HG03558 (cell line): ENCODE data around the gene KNL1.
A peak's percentile ranks its signal among the peaks of the same experiment; 100 is the strongest.

Experiments used
- ATAC-seq: cut with Tn5 transposase; IDR thresholded peaks from one replicate; pipeline ENCODE4 v1.9.1; 2021; ENCODE audit warnings: moderate number of reproducible peaks; ENCODE audit not compliant: unreplicated experiment; ENCODE audit errors: extremely low read depth

Gene KNL1

DNA sequence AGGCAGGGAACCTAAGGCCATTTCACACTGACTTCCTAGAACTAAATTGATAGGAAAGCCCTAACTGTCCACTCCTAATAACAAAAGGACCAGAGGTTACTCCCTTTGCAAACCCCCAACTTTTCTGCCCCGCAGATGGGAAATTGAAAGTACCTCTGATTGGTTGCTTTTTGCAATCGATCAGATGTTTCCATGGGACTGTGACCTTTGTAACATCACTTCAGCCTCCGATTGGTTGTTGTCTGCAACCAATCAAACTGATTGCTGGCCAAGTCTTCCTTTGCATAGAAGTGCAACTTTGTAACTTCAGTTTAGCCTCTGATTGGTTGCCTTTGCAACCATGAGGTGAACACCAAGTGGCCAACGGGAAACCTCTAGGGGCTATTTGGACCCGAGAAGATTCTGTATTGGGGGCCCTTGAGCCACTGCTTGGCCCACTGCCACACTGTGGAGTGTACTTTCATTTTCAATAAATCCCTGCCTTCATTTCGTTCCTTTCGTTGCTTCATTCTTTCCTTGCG is 11.3 kb upstream of the KNL1 start:
- no peak for ATAC-seq

DNA sequence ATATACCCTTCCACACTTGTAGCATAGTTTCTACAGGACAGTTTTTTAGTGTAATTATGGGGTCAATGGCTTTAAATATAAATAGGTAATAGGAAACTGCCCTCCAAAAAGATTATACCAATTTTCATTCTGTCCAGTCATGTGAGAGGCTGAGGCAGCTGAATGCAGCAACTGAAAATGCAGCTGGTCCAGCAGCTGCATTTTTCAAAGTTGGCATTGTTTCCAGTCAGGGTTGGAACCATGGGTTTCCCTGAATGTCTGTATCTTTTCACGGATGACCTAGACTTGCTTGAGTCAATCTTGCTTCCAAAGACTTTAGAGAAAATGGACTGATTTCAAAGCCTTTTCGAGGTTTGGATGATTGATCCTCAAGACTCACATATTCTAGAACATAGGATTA is 9.9 kb upstream of the KNL1 start:
- ATAC-seq = no peak

DNA sequence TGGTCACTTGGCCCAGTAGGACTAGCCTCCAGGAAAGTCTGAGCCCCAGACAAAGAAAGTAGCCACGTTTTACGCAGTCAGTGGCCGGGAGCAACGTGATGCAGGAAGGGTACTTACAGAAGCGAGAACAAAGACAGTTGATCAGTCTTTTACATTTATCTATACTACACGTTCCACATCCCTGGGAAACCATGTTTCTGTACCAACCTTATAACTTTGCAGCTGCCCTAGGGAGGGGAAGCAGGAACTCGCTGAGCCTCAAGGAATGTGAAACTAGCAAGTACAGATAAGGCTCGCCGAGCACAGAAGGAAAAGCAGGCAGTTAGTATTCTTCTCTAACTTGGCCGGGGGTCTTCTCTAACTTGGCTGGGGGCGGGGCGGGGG is 3.4 kb upstream of the KNL1 start:
- ATAC-seq = no peak

GRCh38 chr15:40591389-40591788 is 2.7 kb upstream of the KNL1 start:
- ATAC-seq = no peak

DNA sequence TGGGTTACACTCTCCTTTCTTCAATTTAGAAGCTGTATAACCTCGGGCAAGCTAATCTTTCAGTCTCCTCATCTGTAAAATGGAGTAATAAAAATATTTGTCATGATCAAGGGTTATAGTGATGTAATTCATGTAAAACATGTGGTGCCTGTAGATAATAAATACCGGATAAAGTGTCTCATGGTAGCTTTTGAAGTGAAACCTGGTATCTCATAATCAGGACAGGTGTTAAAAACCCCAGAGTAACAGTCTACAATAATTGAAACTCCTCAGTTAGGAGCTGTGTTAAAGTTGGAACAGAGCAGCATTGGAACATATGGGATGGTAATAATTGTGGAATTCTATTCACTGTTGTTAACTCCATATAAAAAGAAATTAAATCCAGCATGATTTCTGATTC is 884 bp upstream of the KNL1 start:
- ATAC-seq = no peak

DNA sequence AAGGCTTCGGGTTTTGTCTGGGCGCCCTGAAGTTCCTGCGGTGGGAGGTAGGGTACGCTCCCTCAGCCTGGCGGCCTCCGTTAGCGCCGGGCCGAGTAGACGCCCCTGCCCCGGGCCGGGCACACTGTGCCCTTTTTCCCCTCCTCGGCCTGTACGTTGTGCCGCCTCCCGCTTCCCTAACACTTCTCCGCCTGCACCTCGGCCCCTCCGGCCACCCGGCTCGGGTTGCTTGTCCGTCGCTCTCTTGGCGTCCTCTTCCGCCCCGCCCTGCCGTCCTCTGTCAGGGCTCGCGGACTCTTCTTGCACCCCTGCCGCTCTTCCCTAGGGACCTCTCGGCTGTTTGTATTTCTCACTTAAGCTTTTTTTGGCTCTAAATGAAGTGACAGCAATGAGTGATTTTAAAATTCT is 384 bp downstream of the KNL1 start:
- peak; percentile 22 for ATAC-seq

DNA sequence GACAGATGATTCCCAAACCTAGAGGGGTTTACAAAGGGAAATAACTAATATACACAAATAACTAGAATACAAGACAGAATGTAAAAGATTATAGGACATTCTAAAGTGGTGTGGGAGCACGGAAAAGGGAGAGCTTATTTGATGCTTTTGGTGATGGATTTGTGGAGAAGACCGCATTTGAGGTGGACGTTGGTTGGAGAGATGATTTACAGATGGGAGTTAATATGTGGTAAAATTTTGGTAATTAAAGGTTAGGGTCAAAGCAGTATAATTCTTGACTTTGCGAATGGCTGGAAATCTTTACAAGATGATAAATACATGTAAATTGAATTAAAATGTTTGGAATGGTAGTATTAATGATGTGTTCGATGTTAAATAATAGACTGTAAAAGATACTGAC is 1.2 kb downstream of the KNL1 start:
- ATAC-seq = no peak

- no peak for ATAC-seq
These were observed 1.7 kb downstream of the KNL1 start for GRCh38 chr15:40595773-40596172.

DNA sequence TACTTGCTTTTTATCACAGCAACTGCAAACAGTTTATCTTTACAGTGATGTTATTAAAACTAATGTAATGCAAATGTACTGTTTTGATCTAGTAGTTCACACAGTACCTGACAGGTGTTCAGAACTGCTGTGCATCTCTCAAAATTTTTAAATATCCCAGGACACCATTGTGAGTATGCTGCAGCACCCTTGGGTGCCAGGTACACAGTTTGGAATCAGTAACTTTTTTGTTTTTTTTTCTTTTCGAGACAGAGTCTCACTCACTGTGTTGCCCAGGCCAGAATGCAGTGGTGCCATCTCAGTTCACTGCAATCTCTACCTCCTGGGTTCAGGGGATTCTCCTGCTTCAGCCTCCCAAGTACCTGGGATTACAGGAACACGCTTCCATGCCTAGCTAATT is 3.0 kb downstream of the KNL1 start:
- ATAC-seq = no peak

DNA sequence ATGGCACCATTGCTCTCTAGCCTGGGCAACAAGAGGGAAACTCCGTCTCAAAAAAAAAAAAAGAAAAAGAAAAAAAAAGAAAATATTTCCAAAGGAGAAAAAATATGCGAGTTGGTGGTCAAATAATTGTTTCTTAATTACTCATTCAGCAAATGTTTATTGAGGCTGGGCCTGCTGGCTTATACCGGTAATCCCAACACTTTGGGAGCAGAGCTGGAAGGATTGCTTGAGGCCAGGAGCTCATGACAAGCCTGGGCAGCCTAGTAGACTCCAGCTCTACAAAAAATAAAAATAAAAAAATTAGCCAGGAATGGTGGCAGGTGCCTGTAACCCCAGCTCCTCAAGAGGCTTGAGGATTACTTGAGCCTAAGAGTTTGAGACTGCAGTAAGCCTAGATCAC is 4.1 kb downstream of the KNL1 start:
- ATAC-seq = no peak

GRCh38 chr15:40598672-40599071 is 4.6 kb downstream of the KNL1 start:
- no peak for ATAC-seq

- ATAC-seq = no peak
These were observed 6.9 kb downstream of the KNL1 start for GRCh38 chr15:40600956-40601355.

GRCh38 chr15:40603935-40604334 is 9.9 kb downstream of the KNL1 start:
- ATAC-seq = no peak

DNA sequence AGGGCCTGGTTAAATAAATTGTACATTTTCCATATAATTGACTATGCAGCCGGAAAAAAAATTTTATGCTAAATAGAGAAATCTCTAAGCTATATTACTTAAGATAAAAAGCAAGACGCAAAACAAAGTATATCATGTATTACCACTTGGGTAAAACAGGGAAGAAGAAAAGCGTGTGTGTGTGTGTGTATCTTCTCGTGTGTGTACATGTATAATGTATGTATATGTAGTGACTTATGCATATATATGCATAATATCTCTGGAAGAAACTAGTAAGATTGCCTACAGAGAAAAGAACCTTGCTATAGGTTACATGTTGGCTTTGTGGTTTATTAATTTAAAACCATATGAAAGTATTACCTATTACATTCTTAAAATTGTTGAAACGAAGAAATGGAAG is 19.0 kb downstream of the KNL1 start:
- ATAC-seq = no peak

- no peak for ATAC-seq
These were observed 24.0 kb downstream of the KNL1 start for GRCh38 chr15:40618023-40618422.

- no peak for ATAC-seq
These were observed 24.9 kb downstream of the KNL1 start for GRCh38 chr15:40618906-40619305.

DNA sequence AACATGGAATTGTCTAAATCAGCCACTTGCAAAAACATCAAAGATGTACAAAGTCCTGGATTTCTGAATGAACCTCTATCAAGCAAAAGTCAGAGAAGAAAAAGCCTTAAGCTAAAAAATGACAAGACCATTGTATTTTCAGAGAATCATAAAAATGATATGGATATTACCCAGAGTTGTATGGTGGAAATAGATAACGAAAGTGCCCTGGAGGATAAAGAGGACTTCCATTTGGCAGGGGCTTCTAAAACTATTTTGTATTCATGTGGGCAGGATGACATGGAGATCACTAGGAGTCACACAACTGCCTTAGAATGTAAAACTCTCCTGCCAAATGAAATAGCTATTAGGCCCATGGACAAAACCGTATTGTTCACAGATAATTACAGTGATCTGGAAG is 29.3 kb downstream of the KNL1 start:
- no peak for ATAC-seq

GRCh38 chr15:40630313-40630712 is 36.3 kb downstream of the KNL1 start:
- no peak for ATAC-seq

GRCh38 chr15:40633178-40633577 is 39.1 kb downstream of the KNL1 start:
- no peak for ATAC-seq

GRCh38 chr15:40637221-40637745 is 43.2 kb downstream of the KNL1 start:
- no peak for ATAC-seq

GRCh38 chr15:40639677-40640076 is 45.6 kb downstream of the KNL1 start:
- no peak for ATAC-seq

DNA sequence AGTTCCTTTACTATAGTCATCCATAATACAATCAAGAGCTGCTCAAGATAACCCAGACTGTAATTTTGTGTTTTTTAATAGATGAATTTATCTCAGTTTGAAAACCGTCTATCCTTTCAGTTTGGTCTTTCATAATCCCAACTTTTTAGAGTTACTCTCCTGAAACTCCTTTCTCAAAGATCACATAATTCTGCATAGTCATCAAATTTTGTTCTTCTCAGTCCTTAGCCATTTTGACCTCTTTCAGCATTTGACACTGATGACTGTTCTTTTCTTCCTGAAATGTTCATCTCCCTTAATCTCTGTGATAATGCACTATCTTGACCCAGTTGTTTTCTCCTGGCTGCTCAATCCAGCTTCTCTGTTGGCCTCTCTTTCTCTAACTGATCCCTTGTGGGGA is 53.5 kb downstream of the KNL1 start:
- no peak for ATAC-seq

- no peak for ATAC-seq
These were observed 56.4 kb downstream of the KNL1 start for GRCh38 chr15:40650479-40650878.
